H9 (cell line): Measurements from ENCODE around the gene MGST2. TPM values are rescaled to one million over a fixed set of nuclear protein-coding genes. Genes with fewer than 3 reads are reported as not detected.

Experiments used
- DNase-seq: peaks from one replicate; pipeline ENCODE4 v3.0.0-alpha.2; 2017
- H2AFZ ChIP-seq: one replicate; pipeline ENCODE4 v1.6.1; 2013; ENCODE audit warnings: mild to moderate bottlenecking, low read length, control low read depth, moderate library complexity
- H2AK5ac ChIP-seq: 2 replicates; pipeline ENCODE4 v1.6.1; 2013; ENCODE audit warnings: low read length, control low read depth, mixed read lengths; ENCODE audit not compliant: insufficient read length
- H2BK120ac ChIP-seq: one replicate; pipeline ENCODE4 v1.6.1; 2013; ENCODE audit warnings: low read depth, mild to moderate bottlenecking, low read length, control low read depth, inconsistent platforms; ENCODE audit not compliant: poor library complexity, severe bottlenecking
- H2BK12ac ChIP-seq: 2 replicates; pipeline ENCODE4 v1.6.1; 2013; ENCODE audit warnings: low read length, control low read depth, mixed read lengths, low read depth; ENCODE audit not compliant: insufficient read length
- H2BK15ac ChIP-seq: 2 replicates; pipeline ENCODE4 v1.6.1; 2013; ENCODE audit warnings: low read depth, low read length, control low read depth
- H2BK20ac ChIP-seq: one replicate; pipeline ENCODE4 v1.6.1; 2013; ENCODE audit warnings: low read depth, mild to moderate bottlenecking, low read length, control low read depth, inconsistent platforms; ENCODE audit not compliant: poor library complexity, severe bottlenecking
- H2BK5ac ChIP-seq: 2 replicates; pipeline ENCODE4 v1.6.1; 2013; ENCODE audit warnings: low read length, control low read depth, mixed read lengths; ENCODE audit not compliant: insufficient read length
- H3K14ac ChIP-seq: 2 replicates; pipeline ENCODE4 v1.6.1; 2013; ENCODE audit warnings: low read length, control low read depth; ENCODE audit not compliant: insufficient read depth
- H3K18ac ChIP-seq: 2 replicates; pipeline ENCODE4 v1.6.1; 2013; ENCODE audit warnings: low read depth, mild to moderate bottlenecking, mixed read lengths, low read length, control low read depth; ENCODE audit not compliant: insufficient read length
- H3K23ac ChIP-seq: 2 replicates; pipeline ENCODE4 v1.6.1; 2013; ENCODE audit warnings: low read length, control low read depth, mixed read lengths, low read depth; ENCODE audit not compliant: insufficient read length
- H3K23me2 ChIP-seq: 2 replicates; pipeline ENCODE4 v1.6.1; 2013; ENCODE audit warnings: low read depth, mild to moderate bottlenecking, mixed read lengths, low read length, control low read depth; ENCODE audit not compliant: insufficient read length, poor library complexity, severe bottlenecking
- H3K27ac ChIP-seq: 2 replicates; pipeline ENCODE4 v1.5.1; 2013; ENCODE audit warnings: low read length, control low read depth, mixed read lengths, low read depth; ENCODE audit not compliant: insufficient read length
- H3K27me3 ChIP-seq: 2 replicates; pipeline ENCODE4 v1.6.1; 2013; ENCODE audit warnings: low read length, control low read depth, inconsistent platforms; ENCODE audit not compliant: insufficient read depth
- H3K4ac ChIP-seq: 2 replicates; pipeline ENCODE4 v1.6.1; 2013; ENCODE audit warnings: low read depth, mild to moderate bottlenecking, control low read depth, inconsistent platforms, low read length, moderate library complexity
- H3K4me1 ChIP-seq: 2 replicates; pipeline ENCODE4 v1.6.1; 2013; ENCODE audit warnings: low read length, control low read depth, inconsistent platforms; ENCODE audit not compliant: insufficient read depth
- H3K4me2 ChIP-seq: 2 replicates; pipeline ENCODE4 v1.6.1; 2013; ENCODE audit warnings: low read length, control low read depth, mixed read lengths; ENCODE audit not compliant: insufficient read length, insufficient read depth
- H3K56ac ChIP-seq: 2 replicates; pipeline ENCODE4 v1.6.1; 2013; ENCODE audit warnings: low read depth, mild to moderate bottlenecking, mixed read lengths, low read length, control low read depth; ENCODE audit not compliant: insufficient read length
- H3K79me1 ChIP-seq: 2 replicates; pipeline ENCODE4 v1.6.1; 2013; ENCODE audit warnings: low read depth, mild to moderate bottlenecking, moderate library complexity, low read length, control low read depth, inconsistent platforms; ENCODE audit not compliant: insufficient read depth, poor library complexity, severe bottlenecking
- H3K79me2 ChIP-seq: 2 replicates; pipeline ENCODE4 v1.6.1; 2013; ENCODE audit warnings: low read length, control low read depth, inconsistent platforms; ENCODE audit not compliant: insufficient read depth
- H3K9ac ChIP-seq: 2 replicates; pipeline ENCODE4 v1.6.1; 2013; ENCODE audit warnings: low read length, control low read depth, mixed read lengths; ENCODE audit not compliant: insufficient read length; ENCODE audit errors: extremely low read depth
- H3K9me3 ChIP-seq: one replicate; pipeline ENCODE4 v1.6.1; 2013; ENCODE audit warnings: low read depth, low read length, inconsistent platforms; ENCODE audit not compliant: control insufficient read depth
- H3T11ph ChIP-seq: one replicate; pipeline ENCODE4 v1.6.1; 2013; ENCODE audit warnings: mild to moderate bottlenecking, low read length, control low read depth, inconsistent platforms
- H4K20me1 ChIP-seq: one replicate; pipeline ENCODE4 v1.6.1; 2013; ENCODE audit not compliant: control insufficient read depth, insufficient read length, insufficient read depth
- H4K5ac ChIP-seq: 2 replicates; pipeline ENCODE4 v1.6.1; 2013; ENCODE audit warnings: low read depth, mild to moderate bottlenecking, mixed read lengths, low read length, control low read depth; ENCODE audit not compliant: insufficient read length
- H4K8ac ChIP-seq: replicated peaks from 2 replicates; pipeline ENCODE4 v1.6.1; 2013; ENCODE audit warnings: low read length, control low read depth, mixed read lengths, low read depth; ENCODE audit not compliant: insufficient read length
- H4K91ac ChIP-seq: 2 replicates; pipeline ENCODE4 v1.6.1; 2013; ENCODE audit warnings: low read depth, mild to moderate bottlenecking, moderate library complexity, mixed read lengths, low read length, control low read depth; ENCODE audit not compliant: insufficient read length
- H3K27ac Mint-ChIP-seq, 3 experiments: 2 replicates in 2 of 3; 3 replicates in 1 of 3; pipeline ENCODE4 v1.8.0; 2020 to 2021; ENCODE audit warnings: mixed read lengths in 3 of 3, mild to moderate bottlenecking in 1 of 3, moderate library complexity in 1 of 3
- H3K27me3 Mint-ChIP-seq: 2 replicates; pipeline ENCODE4 v1.8.0; 2021; ENCODE audit warnings: low read depth, mild to moderate bottlenecking, moderate library complexity, mixed read lengths
- H3K36me3 Mint-ChIP-seq, 3 experiments: 2 replicates in 2 of 3; 3 replicates in 1 of 3; pipeline ENCODE4 v1.8.0; 2020 to 2021; ENCODE audit warnings: low read depth in 3 of 3, mixed read lengths in 3 of 3; ENCODE audit not compliant: insufficient read depth in 1 of 3
- H3K4me1 Mint-ChIP-seq, 2 experiments: 2 replicates each; pipeline ENCODE4 v1.8.0; 2020; ENCODE audit warnings: mixed read lengths in 2 of 2
- H3K4me3 Mint-ChIP-seq, 2 experiments: 2 replicates in 1 of 2; 3 replicates in 1 of 2; pipeline ENCODE4 v1.8.0; 2020 to 2021; ENCODE audit warnings: mild to moderate bottlenecking in 2 of 2, mixed read lengths in 2 of 2, moderate library complexity in 1 of 2
- H3K9me3 Mint-ChIP-seq, 2 experiments: 2 replicates in 1 of 2; 3 replicates in 1 of 2; pipeline ENCODE4 v1.8.0; 2020; ENCODE audit warnings: mild to moderate bottlenecking in 2 of 2, mixed read lengths in 2 of 2, moderate library complexity in 1 of 2
- WGBS: extraction: QIAGEN DNeasy Blood & Tissue Kit; methylation state at CpG from one replicate; pipeline ENCODE4 v1.1.7; 2013; ENCODE audit warnings: missing lambda C conversion rate, low lambda C conversion rate, mixed read lengths; ENCODE audit not compliant: insufficient read length; ENCODE audit errors: extremely low coverage; 5-methylcytosine and 5-hydroxymethylcytosine counted together
- total RNA-seq: library from RNA; stranded (reverse); gene quantifications from 2 replicates; pipeline ENCODE4 v1.2.1, GENCODE V29; 2021
- TF ChIP-seq, protein P1 (sequence below): fragments of 200-600 bp; sonication (generic); conservative IDR thresholded peaks from 3 replicates; pipeline ENCODE4 v1.8.0; 2021; ENCODE audit warnings: antibody characterized with exemption, mild to moderate bottlenecking

The MGST2 gene
- total RNA-seq, 1 experiment from 2014 or later = 6.4 TPM

GRCh38 chr4:139668036-139668435, 2.4 kb downstream of the MGST2 start:
- DNase-seq = no peak
- no peaks in the 10 kb centered on the region for H4K20me1 ChIP-seq
- no peak overlapping the region for H3K9ac ChIP-seq
- H4K8ac ChIP-seq = no peak overlapping the region
- H3K23me2 ChIP-seq = peaks cover 8% of the 10 kb centered on the region
- H2BK120ac ChIP-seq = no peak overlapping the region
- peaks cover 3% of the 10 kb centered on the region; the same call in 1 of the 2 replicates for H3K4me1 ChIP-seq
- H3K4me2 ChIP-seq = no peak overlapping the region
- no peak overlapping the region for H4K5ac ChIP-seq
- peaks cover 0 to 6% (median 4%) of the 10 kb centered on the region in 3 experiments; a peak in 4 of 7 replicates for H3K36me3 Mint-ChIP-seq
- H3K27me3 ChIP-seq = no peaks in the 10 kb centered on the region
- no peak overlapping the region for H3K56ac ChIP-seq
- no peak overlapping the region for H4K91ac ChIP-seq
- no peak overlapping the region for H2AK5ac ChIP-seq
- no peaks in the 10 kb centered on the region for H3K79me1 ChIP-seq
- H3K23ac ChIP-seq = no peak overlapping the region
- H3K27me3 Mint-ChIP-seq = peaks cover 3% of the 10 kb centered on the region
- H2BK5ac ChIP-seq = no peak overlapping the region
- no peak overlapping the region for H2BK20ac ChIP-seq
- no peak overlapping the region for H2BK15ac ChIP-seq
- TF ChIP-seq, protein P1, sequence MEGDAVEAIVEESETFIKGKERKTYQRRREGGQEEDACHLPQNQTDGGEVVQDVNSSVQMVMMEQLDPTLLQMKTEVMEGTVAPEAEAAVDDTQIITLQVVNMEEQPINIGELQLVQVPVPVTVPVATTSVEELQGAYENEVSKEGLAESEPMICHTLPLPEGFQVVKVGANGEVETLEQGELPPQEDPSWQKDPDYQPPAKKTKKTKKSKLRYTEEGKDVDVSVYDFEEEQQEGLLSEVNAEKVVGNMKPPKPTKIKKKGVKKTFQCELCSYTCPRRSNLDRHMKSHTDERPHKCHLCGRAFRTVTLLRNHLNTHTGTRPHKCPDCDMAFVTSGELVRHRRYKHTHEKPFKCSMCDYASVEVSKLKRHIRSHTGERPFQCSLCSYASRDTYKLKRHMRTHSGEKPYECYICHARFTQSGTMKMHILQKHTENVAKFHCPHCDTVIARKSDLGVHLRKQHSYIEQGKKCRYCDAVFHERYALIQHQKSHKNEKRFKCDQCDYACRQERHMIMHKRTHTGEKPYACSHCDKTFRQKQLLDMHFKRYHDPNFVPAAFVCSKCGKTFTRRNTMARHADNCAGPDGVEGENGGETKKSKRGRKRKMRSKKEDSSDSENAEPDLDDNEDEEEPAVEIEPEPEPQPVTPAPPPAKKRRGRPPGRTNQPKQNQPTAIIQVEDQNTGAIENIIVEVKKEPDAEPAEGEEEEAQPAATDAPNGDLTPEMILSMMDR = no peak
- H3K4me3 Mint-ChIP-seq = no peak overlapping the region
- H3K4ac ChIP-seq = no peak overlapping the region
- peaks cover 5% of the 10 kb centered on the region in 2 experiments; a peak in 3 of 5 replicates for H3K9me3 Mint-ChIP-seq
- H3K27ac Mint-ChIP-seq = no peak overlapping the region
- H3K4me1 Mint-ChIP-seq = peaks cover 50 to 61% of the 10 kb centered on the region in 2 experiments
- no peak overlapping the region for H3K14ac ChIP-seq
- no peak overlapping the region for H2BK12ac ChIP-seq
- H3K79me2 ChIP-seq = no peaks in the 10 kb centered on the region
- H3K9me3 ChIP-seq = no peaks in the 10 kb centered on the region
- H3T11ph ChIP-seq = no peak overlapping the region
- H3K18ac ChIP-seq = no peak overlapping the region
- no peak overlapping the region for H3K27ac ChIP-seq
- no CpG with 5 or more reads among the region's 2 CpGs for WGBS
- H2AFZ ChIP-seq = no peak overlapping the region
